Brain microvascular endothelial cell (primary cell): ENCODE results near the gene DCUN1D2.

ENCODE experiments used
- DNase-seq: peaks from one replicate; pipeline ENCODE4 v3.0.0-alpha.2; 2020
- H3K27ac ChIP-seq: fragments of 250-450 bp; sonication (Bioruptor Pico); 2 replicates; pipeline ENCODE4 v1.5.1; 2020; ENCODE audit warnings: mild to moderate bottlenecking, moderate library complexity
- H3K27me3 ChIP-seq: fragments of 250-450 bp; sonication (Bioruptor Pico); replicated peaks from 2 replicates; pipeline ENCODE4 v1.5.1; 2020; ENCODE audit warnings: mild to moderate bottlenecking
- H3K36me3 ChIP-seq: fragments of 250-450 bp; sonication (Bioruptor Pico); replicated peaks from 2 replicates; pipeline ENCODE4 v1.5.1; 2020; ENCODE audit warnings: mild to moderate bottlenecking
- H3K4me3 ChIP-seq: 2 replicates; pipeline ENCODE4 v1.5.1; 2011; ENCODE audit warnings: low read depth, mild to moderate bottlenecking, control low read depth, low read length, moderate library complexity
- CTCF ChIP-seq: IDR thresholded peaks from 2 replicates; pipeline ENCODE4 v1.5.1; 2011; ENCODE audit warnings: low read depth, mild to moderate bottlenecking, moderate library complexity, low read length, control low read depth, inconsistent platforms; ENCODE audit errors: missing control alignments
- in situ Hi-C: cut with HindIII; loops from 2 replicates; pipeline ENCODE4 v1.10.0; 2017; ENCODE audit warnings: low sequenced_read_pairs, low pct_ligation_motif_present

Gene DCUN1D2

GRCh38 chr13:113422807-113423519 is 67.5 kb downstream of the DCUN1D2 start:
- Histone ChIP-seq H3K27me3 (no peaks in the 10 kb centered on the region), H3K36me3 (no peaks in the 10 kb centered on the region), H3K4me3 (no peak overlapping the region), H3K27ac (no peak overlapping the region)
- in situ Hi-C loops: no loop called here
- TF ChIP-seq CTCF: no peak
- no peak for DNase-seq

- Histone ChIP-seq H3K27me3 (no peaks in the 10 kb centered on the region), H3K27ac (no peak overlapping the region), H3K4me3 (no peak overlapping the region), H3K36me3 (no peaks in the 10 kb centered on the region)
- in situ Hi-C loops: no loop called here
- no peak for DNase-seq
- TF ChIP-seq CTCF: no peak
Measured at GRCh38 chr13:113421673-113422270, 68.7 kb downstream of the DCUN1D2 start.

GRCh38 chr13:113420833-113421600 is 69.5 kb downstream of the DCUN1D2 start:
- Histone ChIP-seq H3K4me3 (no peak overlapping the region), H3K27ac (no peak overlapping the region), H3K36me3 (no peaks in the 10 kb centered on the region), H3K27me3 (no peaks in the 10 kb centered on the region)
- in situ Hi-C loops: no loop called here
- DNase-seq: no peak
- TF ChIP-seq CTCF: no peak

DNA sequence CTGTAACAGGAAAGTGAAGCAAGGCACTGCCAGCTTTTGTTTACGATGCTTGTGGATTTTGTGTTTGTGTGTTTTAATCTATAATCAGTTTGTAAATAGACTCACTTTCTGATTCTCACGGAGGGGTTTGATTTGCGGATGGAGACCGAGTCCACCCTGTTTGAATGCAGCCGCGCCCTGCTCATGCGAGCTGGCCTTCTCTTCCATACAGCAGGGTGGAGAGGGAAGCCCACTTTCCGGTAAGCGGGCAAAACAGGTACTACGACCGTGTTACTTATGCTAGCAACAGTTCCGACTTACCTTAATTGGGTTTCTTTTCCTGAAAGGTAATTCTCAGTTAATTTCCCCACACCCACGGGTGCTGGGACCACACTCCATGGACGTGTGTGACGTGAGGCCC is 70.3 kb downstream of the DCUN1D2 start:
- H3K27ac ChIP-seq: no peak overlapping the region
- no peak for TF ChIP-seq CTCF
- H3K36me3 ChIP-seq: no peaks in the 10 kb centered on the region
- no peaks in the 10 kb centered on the region for H3K27me3 ChIP-seq
- in situ Hi-C loops: no loop called here
- H3K4me3 ChIP-seq: no peak overlapping the region
- no peak for DNase-seq

- no peak for TF ChIP-seq CTCF
- in situ Hi-C loops: no loop called here
- no peak overlapping the region for H3K27ac ChIP-seq
Measured at GRCh38 chr13:113419531-113420193, 70.8 kb downstream of the DCUN1D2 start.

More at GRCh38 chr13:113419531-113420193, 70.8 kb downstream of the DCUN1D2 start:
- DNase-seq: no peak
- H3K36me3 ChIP-seq: no peaks in the 10 kb centered on the region
- H3K4me3 ChIP-seq: no peak overlapping the region
- H3K27me3 ChIP-seq: no peaks in the 10 kb centered on the region
